Measurements from ENCODE around the gene IL25.
"Not testable (repeated sequence)": the region's sequence is repeated elsewhere in the genome, so short reads cannot be mapped to it uniquely, and the experiment has no call there.

IL25 gene

DNA sequence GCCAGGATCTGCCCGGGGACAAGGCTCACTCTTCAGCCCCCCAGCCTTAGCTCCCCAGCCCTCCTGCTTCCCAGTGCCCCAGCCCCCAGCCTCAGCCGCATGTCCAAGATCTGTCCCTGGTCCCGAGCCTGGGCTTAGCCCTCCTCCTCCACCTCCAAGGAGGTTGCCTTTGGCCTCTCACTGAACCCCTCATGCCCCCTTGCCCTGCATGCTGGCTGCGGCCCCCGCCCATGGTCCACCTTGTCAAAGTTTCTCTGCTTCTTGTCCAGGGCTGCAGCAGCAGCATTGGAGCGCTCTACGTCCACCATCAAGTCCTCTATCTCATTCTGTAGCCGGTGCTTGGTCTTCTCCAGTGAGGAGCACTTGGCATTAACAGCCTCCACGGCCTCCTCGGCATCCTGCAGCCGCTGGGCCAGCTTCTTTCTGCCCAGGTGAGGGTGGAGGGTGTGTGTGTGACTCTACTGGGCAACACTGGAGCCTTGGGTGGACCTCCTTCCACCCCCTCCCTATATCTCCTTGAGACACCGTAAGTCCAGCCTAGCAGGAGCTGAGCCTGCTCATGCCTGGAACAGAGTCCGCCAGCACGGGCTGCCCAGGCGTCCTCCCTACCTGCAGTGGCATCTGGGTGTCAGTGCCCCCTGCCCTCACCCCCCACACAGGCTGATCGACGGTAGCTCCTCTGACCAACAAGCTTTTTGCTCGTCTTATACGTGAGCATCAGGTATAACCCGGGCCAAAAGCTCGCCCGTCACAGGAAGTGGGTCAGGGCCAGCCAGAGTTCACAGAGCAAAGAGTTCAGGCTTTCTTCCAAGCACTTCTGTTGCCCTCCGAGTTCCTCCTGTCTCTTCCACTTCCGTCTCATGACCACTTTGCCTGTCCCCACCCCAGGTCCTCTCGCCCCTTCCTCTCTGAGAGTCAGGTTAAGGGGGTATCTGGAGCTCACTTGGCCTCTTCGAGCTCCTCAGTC is 15.6 kb downstream of the IL25 start:
- H3K4me3 ChIP-seq (ENCODE audit: low read depth, low read length): no peak overlapping the region

DNA sequence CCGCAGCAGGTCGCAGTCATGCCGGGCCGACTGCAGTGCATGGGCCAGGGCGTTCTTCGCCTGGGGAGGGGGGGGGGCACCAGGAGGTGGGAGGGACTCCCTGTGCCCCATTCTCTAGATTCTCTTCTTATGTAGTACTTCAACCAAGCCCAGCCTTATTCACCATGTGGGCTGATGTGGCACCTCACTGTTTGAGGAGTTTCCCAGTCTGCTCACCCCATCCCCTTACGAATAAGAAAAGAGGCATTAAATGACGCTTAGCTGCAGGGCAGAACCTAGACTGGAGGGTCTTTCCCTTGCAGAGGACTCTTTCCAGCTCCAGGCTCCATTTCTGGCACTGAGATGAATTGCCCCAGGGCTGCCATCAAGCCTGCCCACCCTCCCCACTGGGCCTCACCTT is 16.4 kb downstream of the IL25 start:
- H3K4me3 ChIP-seq (ENCODE audit: low read depth, low read length): no peak overlapping the region

DNA sequence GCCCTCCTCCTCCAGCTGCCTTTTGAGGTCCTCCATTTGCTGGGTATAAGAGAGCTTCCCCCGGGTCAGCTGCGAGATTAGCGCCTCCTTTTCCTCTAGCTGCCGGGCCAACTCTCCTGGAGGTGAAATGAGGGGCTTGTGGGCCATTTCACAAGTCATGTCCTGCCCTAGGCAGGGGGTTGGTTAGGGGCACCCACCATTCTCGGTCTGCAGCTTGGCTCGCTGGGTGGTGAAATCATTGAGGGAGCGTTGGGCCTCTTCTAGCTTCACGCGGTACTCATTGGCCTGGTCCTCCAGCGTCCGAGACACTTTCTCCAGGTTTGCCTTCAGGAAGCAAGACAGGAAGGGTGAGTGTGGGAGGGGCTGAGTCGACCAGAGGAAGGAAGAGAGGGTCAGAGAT is 16.8 kb downstream of the IL25 start:
- no peak overlapping the region for H3K4me3 ChIP-seq (ENCODE audit: low read depth, low read length)

DNA sequence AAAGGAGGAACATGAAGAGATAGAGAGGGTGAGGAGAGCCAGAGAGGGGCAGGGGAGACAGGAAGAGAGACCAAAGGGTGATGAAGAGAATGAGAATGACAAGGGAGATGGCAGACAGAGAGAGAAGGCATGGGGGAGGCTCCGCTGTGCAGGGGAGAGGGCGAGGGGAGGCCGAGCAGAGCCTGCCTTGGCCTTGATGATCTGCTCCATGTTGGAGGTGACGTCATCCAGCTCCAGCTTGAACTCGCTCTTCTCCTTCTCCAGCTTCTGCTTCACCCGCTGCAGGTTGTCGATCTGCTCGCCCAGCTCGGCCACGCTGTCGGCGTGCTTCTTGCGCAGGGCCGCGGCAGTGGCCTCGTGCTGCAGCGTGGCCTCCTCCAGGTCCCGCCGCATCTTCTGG is 17.3 kb downstream of the IL25 start:
- H3K4me3 ChIP-seq (ENCODE audit: low read depth, low read length): not testable (repeated sequence)

DNA sequence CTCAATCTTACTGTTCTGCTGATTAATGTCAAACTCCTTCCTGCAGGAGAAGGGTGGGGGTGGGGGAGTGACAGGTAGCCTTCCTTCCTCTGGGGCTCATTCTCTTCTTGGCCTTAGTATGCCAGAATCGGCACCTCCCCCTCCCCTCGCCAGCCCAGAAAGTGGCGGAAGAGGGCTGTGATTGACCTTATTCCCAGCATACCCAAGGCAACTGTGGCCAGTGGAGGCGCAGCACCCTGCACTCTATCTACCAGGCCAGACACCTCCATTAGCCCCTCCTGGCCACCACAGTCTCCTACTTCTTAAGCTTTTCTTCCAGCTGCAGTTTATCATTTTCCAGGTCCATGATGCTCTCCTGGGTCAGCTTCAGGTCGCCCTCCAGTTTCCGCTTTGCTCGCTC is 20.0 kb downstream of the IL25 start:
- H3K4me3 ChIP-seq (ENCODE audit: low read depth, low read length): no peak overlapping the region

DNA sequence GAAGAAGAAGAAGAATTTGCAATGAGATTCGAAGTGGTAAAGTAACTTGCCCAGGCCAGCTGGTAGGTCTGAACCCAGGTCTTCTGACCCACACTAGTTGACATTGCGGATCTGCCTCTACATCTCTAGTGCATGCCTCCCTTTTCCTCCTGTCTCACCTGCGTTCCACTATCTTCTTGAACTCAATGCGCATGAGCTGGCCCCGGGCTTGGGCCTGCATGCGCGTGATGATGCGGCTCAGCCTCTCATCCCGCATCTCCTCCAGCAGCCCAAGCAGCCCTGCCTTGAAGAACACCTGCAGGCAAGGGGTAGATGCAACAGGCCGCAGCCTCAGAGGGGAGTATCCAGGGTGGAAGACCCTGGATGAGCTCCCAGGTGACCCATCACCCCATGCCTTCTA is 23.5 kb downstream of the IL25 start:
- no peak overlapping the region for H3K4me3 ChIP-seq (ENCODE audit: low read depth, low read length)

DNA sequence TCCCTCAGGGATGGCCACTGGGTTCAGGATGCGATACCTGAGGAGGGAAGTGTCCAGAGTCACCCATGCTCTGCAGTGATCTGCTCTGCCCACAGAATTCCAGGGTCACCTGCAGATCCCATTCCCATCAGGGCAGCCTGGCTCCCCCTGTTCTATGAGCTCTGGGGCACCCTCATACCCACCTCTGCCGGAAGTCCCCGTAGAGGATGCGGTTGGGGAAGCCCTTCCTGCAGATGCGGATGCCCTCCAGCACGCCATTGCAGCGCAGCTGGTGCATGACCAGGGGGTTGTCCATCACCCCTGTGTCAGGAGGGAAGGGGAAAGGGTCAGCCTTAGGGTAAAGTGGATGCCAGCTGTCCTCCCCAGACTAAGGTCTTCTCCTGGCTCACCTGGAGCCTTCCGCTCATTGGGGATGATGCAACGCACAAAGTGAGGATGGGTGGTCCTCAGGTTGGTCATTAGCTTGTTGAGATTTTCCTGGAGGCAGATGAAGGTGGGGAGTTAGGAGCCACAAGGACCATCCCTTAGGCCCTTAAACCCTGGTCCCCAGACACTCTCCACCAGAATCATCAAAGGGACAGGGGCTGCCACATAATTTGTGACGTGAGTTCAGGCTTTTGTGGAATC is 24.3 kb downstream of the IL25 start:
- no peak overlapping the region for H3K4me3 ChIP-seq (ENCODE audit: low read depth, low read length)

DNA sequence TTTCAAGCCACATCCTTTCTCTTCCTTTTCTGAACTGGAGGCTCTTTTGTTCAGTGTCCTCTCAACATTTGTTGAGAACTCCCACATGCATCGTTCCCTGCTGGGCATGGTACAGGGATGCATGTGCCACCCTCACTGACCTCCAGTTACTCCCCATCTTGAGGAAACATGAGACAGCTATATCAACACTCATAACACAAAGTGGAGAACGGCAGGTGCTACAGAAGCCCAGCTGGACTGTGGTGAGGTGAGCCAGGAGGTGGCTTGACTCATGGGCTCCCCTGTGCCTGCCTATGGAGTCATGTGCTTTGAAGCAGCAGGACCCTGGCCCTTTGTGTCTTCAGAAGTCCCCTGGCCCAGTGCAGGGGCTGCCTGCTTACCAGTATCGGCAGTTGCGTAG is 25.7 kb downstream of the IL25 start:
- no peak overlapping the region for H3K4me3 ChIP-seq (ENCODE audit: low read depth, low read length)

DNA sequence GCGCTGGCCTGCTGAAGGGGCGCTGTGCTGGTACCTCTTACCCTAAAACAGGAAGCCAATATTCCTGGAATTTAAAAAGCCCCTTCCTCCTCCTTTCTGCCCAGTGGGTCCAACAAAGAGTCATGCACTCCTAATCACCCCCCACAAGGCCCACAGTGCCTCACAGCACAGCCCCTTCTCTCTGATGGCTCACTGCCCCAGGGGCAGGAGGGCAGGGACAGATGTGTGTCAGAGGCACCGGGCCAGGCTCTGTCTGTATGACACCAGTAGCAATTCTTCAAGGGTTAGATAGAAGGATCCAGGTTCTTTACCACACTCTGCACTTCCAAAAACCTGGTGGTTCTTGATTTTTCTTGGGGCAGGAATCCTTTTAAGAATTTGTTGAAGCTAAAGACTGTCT is 26.5 kb downstream of the IL25 start:
- H3K4me3 ChIP-seq (ENCODE audit: low read depth, low read length): no peak overlapping the region

DNA sequence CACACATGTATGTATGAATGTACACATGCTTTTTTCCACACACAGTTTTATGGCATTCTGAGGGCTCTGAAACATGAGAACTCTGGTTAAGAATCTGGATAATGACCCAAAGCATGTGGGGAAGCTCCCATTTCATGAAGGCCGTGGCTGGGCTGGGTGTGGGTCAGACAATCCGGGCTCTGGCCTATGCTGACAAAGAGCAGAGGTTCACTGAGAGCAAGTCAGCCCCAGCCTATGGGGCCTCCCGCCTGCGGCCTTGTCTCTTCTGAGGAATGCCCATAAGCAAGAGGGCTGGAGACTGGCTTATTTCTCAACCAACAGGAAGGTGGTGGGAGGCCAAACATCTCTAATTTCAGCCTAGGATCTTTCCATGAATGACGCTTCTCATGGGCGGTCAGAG is 27.0 kb downstream of the IL25 start:
- no peak overlapping the region for H3K4me3 ChIP-seq (ENCODE audit: low read depth, low read length)

DNA sequence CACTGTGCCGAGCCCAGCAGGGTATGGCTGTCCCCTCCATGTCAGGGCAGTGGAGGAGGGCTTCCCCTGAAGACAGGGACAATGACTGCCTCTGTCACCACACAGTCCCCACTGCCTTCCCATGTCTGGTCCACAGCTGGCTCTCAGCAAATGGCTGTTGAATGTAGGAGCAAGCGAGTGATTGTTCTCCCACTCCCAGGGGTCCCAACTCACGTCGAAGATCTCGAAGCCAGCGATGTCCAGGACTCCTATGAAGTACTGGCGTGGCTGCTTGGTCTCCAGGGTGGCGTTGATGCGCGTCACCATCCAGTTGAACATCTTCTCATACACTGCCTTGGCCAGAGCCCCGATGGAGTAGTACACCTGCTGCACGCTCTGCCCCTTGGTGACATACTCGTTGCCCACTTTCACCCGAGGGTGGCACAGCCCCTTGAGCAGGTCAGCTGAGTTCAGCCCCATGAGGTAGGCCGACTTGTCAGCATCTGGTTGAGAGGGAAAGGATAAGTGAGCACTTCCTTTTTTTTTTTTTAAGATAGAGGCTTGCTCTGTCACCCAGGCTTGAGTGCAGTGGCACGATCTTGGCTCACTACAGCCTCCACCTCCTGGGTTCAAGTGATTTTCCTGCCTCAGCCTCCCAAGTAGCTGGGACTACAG is 28.0 kb downstream of the IL25 start:
- not testable (repeated sequence) for H3K4me3 ChIP-seq (ENCODE audit: low read depth, low read length)

DNA sequence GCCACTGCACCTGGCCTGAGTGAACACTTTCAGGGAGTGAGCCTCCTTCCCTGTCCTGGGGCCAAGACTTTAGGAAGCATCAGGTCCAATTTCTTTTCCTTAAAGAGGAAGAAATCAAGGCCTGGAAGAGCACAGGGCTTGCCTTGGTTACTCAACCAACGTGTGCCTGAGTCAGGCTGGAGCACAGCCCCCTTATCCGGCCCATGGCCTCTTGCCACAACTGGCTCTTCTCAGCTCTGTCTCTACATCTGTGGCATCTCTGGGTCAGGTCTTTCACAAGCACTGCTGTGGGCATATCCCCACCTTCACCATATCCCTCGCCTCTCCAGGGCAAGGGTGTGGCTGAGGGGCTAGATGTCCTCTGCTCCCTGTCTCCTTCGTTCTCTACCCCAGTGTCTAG is 28.7 kb downstream of the IL25 start:
- H3K4me3 ChIP-seq (ENCODE audit: low read depth, low read length): no peak overlapping the region

DNA sequence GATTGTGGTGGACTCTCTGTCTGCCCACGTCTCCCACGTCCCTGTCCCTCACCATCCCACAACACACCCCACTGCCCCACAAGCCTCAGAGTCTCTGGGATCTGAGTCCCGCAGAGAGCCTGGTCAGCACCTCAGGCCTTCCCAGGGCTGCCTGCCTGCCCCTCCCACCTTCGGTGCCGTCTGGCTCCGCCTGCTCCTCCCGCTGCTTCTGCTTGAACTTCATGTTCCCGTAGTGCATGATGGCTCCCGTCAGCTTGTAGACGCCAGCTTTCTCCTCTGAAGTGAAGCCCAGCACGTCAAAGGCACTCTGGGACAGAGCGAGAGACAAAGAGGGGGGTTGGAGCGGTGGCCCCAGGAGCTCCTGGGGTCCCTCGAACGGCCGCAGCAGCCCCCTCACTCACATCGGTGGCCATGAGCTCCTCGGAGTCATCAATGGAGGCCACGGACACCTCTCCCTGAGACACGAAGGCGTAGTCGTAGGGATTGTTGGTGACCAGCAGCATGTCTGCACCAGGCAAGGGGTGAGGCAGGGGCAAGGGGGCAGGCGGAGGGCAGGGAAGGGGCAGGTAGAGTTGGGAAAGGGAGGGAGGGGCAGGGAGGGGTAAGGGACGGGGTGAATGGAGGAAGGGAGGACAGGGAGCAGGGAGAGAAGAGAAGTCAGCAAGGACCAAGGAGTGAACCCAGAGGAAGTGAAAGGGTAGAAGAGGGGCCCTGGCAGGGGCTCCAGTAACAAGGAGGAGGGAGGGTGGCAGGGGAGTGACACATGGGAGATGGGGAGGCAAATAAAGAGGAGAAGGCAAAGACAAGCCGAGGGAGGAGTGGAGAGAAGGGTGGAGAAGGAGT is 29.9 kb downstream of the IL25 start:
- no peak overlapping the region for H3K4me3 ChIP-seq (ENCODE audit: low read depth, low read length)

DNA sequence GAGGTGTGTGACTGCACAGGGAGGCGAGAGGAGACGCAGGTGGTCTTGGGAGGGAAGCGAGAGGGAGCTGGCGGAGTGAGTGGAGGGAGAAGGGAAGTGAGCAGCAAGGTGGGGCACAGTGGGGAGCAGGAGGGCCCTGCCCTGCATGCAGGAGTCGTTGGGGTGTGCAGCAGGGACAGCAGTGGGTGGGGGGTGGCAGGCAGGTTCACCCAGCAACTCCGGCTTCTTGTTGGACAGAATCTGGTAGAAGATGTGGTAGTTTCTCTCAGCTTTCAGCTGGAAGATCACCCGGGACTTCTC is 30.5 kb downstream of the IL25 start:
- no peak overlapping the region for H3K4me3 ChIP-seq (ENCODE audit: low read depth, low read length)

DNA sequence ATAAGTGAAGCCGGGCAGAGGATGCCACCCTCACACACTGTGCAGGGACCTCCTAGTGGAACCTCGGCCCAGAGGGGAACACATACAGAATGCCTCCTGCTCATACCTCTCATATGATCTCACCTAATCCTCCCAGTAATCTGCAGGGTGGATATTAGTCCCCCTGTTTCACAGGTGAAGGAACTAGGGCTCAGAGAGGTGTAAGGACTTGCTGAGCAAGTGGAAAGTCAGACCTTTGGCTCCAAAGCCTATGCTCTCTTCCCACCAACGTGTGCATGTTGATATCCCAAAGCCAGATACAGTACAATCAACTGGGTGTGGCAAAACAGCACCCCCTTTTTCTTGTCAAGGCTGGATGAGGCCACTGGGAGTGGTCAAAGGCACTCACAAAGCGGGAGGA is 31.3 kb downstream of the IL25 start:
- no peak overlapping the region for H3K4me3 ChIP-seq (ENCODE audit: low read depth, low read length)

DNA sequence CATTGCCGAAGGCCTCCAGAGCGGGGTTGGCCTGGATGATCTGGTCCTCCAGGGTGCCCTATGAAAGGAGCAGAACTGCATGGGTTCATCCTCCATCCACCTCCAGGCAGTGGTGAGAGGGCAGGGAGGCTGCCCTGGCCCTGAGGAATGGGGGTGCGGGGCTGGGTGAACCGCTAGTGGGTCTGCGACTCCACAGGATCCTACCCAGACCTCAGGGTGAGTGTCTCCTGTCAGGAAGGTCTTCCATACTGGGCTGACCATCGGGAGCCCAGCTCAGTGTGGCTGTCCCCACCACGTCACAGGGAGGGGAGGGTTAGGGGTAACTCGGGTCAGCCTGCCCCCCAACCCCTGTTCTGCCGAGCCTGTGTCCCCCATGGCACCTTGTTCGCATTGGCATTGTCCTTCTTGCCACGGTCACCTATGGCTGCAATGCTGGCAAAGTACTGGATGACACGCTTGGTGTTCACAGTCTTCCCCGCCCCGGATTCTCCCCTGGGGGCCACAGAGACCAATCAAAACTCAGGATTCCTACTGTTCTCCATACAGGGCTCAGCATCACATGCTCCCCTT is 31.8 kb downstream of the IL25 start:
- H3K4me3 ChIP-seq (ENCODE audit: low read depth, low read length): no peak overlapping the region

DNA sequence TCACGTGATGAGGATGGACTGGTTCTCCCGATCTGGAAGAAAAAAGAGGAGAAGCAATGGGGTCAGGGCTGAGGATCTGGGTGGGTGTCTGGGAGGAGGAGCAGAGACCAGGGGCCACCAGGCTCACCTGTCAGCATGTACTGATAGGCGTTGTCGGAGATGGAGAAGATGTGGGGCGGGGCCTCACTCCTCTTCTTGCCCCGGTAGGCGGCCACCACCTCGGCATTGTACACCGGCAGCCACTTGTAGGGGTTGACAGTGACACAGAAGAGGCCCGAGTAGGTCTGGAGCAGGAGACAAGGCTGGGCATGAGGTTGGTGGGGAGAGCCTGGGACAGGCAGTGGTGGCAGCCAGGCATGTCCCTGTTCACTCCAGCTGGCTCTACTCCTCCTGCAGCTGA is 32.5 kb downstream of the IL25 start:
- H3K4me3 ChIP-seq (ENCODE audit: low read depth, low read length): no peak overlapping the region

DNA sequence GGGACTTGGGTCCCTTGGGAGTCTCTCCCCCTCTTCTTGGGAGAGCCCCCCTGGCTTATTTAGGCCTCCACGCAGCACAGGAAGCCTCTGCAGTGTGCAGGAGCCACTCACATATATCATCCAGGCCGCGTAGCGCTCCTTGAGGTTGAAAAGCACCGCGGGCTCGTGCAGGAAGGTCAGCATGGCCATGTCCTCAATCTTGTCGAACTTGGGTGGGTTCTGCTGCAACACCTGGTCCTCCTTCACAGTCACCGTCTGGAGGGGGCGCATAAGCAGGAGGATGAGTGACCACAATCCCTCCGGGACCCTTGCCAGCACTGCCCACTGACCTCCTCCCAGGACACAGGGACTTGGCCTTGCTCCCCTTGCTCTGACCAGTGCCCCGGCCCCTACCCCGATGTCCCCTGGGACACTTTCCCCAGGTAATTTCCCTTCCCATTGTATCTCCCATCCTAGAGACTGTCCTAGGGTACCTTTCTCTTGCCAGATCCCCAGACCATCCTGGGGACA is 33.0 kb downstream of the IL25 start:
- H3K4me3 ChIP-seq (ENCODE audit: low read depth, low read length): no peak overlapping the region

DNA sequence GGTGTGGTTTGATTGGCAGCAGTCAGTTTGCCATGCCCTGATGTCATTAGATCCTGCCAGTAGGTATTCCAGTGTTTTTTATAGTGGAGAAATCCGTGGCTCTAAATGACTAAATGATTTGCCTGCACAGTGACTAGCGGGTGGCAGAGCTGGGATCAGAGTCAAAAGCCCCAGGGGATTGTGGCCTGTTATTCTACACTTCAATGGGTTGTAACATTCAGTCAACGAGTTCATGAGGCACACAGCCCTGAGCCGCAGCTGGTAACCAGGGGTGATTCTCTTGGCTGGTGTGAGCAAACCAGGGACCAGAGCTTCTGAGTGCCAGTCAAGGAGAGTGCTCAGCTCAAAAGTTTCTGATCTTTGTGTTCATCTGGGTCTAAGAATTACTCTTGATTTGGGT is 33.6 kb downstream of the IL25 start:
- H3K4me3 ChIP-seq (ENCODE audit: low read depth, low read length): no peak overlapping the region

DNA sequence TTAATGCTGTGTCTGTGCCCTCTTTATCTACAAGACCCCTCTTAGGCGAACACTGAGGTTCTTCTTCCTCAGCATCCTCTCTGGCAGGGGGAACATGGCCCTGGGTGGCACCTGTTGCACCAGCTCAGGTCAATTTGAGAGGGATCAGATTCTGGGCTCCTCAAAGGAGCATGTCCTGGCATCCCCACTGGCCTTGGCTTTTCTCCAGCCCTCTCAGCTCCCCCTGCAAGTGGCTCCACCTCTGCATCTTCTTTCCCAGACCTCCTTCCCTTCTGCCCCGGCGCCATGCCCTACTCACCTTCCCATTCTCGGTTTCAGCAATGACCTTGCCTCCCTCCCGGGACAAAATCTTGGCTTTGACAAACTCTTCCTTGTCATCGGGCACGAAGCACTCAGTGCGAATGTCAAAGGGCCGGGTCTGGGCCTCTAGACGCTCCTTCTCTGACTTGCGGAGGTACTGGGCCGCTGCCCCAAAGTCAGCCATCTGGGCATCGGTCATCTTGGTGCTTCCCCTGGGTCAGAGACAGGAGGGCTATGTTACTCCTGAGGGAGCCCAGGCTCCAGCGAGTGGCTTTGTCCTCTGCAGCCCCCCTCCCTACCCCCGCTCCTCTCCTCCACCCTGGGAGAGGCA is 34.2 kb downstream of the IL25 start:
- no peak overlapping the region for H3K4me3 ChIP-seq (ENCODE audit: low read depth, low read length)
